K562 (cell line): Measurements from ENCODE around the gene ARID3A. TPM values are rescaled to one million over a fixed set of nuclear protein-coding genes. Genes with fewer than 3 reads are reported as not detected.

Experiments used
- ARID1B ChIP-seq: fragments of 450-650 bp; IDR thresholded peaks from 2 replicates; pipeline ENCODE4 v1.6.1; 2016; ENCODE audit warnings: antibody characterized with exemption, mild to moderate bottlenecking, inconsistent platforms
- ATF1 ChIP-seq, 2 experiments: fragments of 450-650 bp in 1 of 2; IDR thresholded peaks; 2 replicates each; pipeline ENCODE4 v1.6.1; 2016; ENCODE audit warnings: missing compliant biosample characterization in 1 of 2, missing genetic modification characterization in 1 of 2
- CTBP1 ChIP-seq: fragments of 450-650 bp; IDR thresholded peaks from 2 replicates; pipeline ENCODE4 v1.6.1; 2016; ENCODE audit warnings: borderline replicate concordance
- CXXC5 ChIP-seq: fragments of 250-450 bp; sonication (Bioruptor Pico); IDR thresholded peaks from 2 replicates; pipeline ENCODE4 v1.8.0; 2022; ENCODE audit warnings: inconsistent platforms, mild to moderate bottlenecking, moderate library complexity
- DNMT1 ChIP-seq: fragments of 450-650 bp; IDR thresholded peaks from 2 replicates; pipeline ENCODE4 v1.6.1; 2016; ENCODE audit warnings: antibody characterized with exemption, mild to moderate bottlenecking
- E2F6 ChIP-seq, 2 experiments: IDR thresholded peaks; 2 replicates each; pipeline ENCODE4 v1.6.1; 2011; ENCODE audit warnings: borderline replicate concordance in 1 of 2, control low read depth in 1 of 2, low read depth in 1 of 2, low read length in 1 of 2, mild to moderate bottlenecking in 1 of 2, mixed read lengths in 1 of 2, moderate library complexity in 1 of 2; ENCODE audit not compliant: insufficient read depth in 1 of 2, insufficient read length in 1 of 2, poor library complexity in 1 of 2, severe bottlenecking in 1 of 2; ENCODE audit errors: extremely low read depth in 1 of 2
- MAZ ChIP-seq, 2 experiments: fragments of 450-650 bp in 1 of 2; sonication (generic) in 1 of 2; formaldehyde crosslinking; IDR thresholded peaks in 1 of 2; conservative IDR thresholded peaks in 1 of 2; 2 replicates each; pipeline versions ENCODE4 v1.4.0 to v1.5.0; 2020; ENCODE audit warnings: mild to moderate bottlenecking in 1 of 2, missing genetic modification reagents in 1 of 2
- MTA3 ChIP-seq: fragments of 450-650 bp; formaldehyde crosslinking; IDR thresholded peaks from 2 replicates; pipeline ENCODE4 v1.6.1; 2017; ENCODE audit warnings: mild to moderate bottlenecking, borderline replicate concordance
- NBN ChIP-seq: fragments of 450-650 bp; IDR thresholded peaks from 2 replicates; pipeline ENCODE4 v1.6.1; 2016; ENCODE audit warnings: low read depth, mild to moderate bottlenecking
- NFIX ChIP-seq: fragments of 250-450 bp; sonication (Bioruptor Pico); IDR thresholded peaks from 2 replicates; pipeline ENCODE4 v1.4.0; 2020; ENCODE audit warnings: low read depth, mild to moderate bottlenecking, moderate library complexity
- POLR2G ChIP-seq: fragments of 200-400 bp; formaldehyde crosslinking; IDR thresholded peaks from 2 replicates; pipeline ENCODE4 v1.6.1; 2017; ENCODE audit warnings: low read depth, mild to moderate bottlenecking, antibody characterized with exemption, low read length, moderate library complexity
- SMARCA4 ChIP-seq: fragments of 450-650 bp; IDR thresholded peaks from 2 replicates; pipeline ENCODE4 v1.6.1; 2016
- TRIM25 ChIP-seq: fragments of 450-650 bp; IDR thresholded peaks from 2 replicates; pipeline ENCODE4 v1.7.0; 2016; ENCODE audit warnings: borderline replicate concordance
- TSC22D4 ChIP-seq: fragments of 450-650 bp; IDR thresholded peaks from 2 replicates; pipeline ENCODE4 v1.6.1; 2016; ENCODE audit warnings: missing genetic modification characterization, missing biosample characterization, control low read depth
- USF1 ChIP-seq: sonication (generic); formaldehyde crosslinking; IDR thresholded peaks from 2 replicates; pipeline ENCODE4 v1.9.0; 2022; ENCODE audit warnings: mild to moderate bottlenecking, missing genetic modification reagents
- ZBTB33 ChIP-seq: sonication (generic); formaldehyde crosslinking; IDR thresholded peaks from 2 replicates; pipeline ENCODE4 v1.8.1; 2023; ENCODE audit warnings: mild to moderate bottlenecking, missing genetic modification reagents
- polyA plus RNA-seq, 8 experiments: library from polyadenylated mRNA; depleted of rRNA in 4 of 8; stranded (reverse) in 5 of 8; unstranded in 3 of 8; fragments of >200 nt; fragmentation: Nextera tagmentation in 2 of 8; fragmentation: Illumina TruSeq in 1 of 8; extraction: Ambion mirVana in 2 of 8; extraction: Trizol in 1 of 8; gene quantifications; 2 replicates each; pipeline versions ENCODE4 v1.2.1 to v1.2.3, GENCODE V29; 2011 to 2014; ENCODE audit warnings: inconsistent platforms in 1 of 8, missing spikeins in 1 of 8
- total RNA-seq, 7 experiments: library from RNA; depleted of rRNA in 6 of 7; stranded (reverse); fragments of >200 nt in 6 of 7; fragmentation: Illumina TruSeq in 2 of 7; extraction: Trizol in 2 of 7; gene quantifications; 2 replicates each; pipeline versions ENCODE4 v1.2.1 to v1.2.3, GENCODE V29; 2011 to 2021; ENCODE audit warnings: low replicate concordance in 1 of 7
- TF ChIP-seq, protein P1 (sequence below): fragments of 250-450 bp; sonication (Bioruptor Pico); IDR thresholded peaks from 2 replicates; pipeline ENCODE4 v1.5.0; 2021; ENCODE audit warnings: mild to moderate bottlenecking, moderate library complexity

ARID3A gene
- total and polyA plus RNA-seq, 9 of the 15 experiments (the other 6 are each of a cell fraction or from before 2014, with no cell fraction given) = 1.4 to 118 (median 31.2) TPM

GRCh38 chr19:996051-996838 is 70.4 kb downstream of the ARID3A start (continued):
- TF ChIP-seq E2F6 (IDR thresholded peaks at IDR 0.05; ENCODE audit: borderline replicate concordance in 1 of 2, extremely low read depth in 1 of 2, insufficient read depth in 1 of 2, insufficient read length in 1 of 2, low read depth in 1 of 2, low read length in 1 of 2, poor library complexity in 1 of 2, severe bottlenecking in 1 of 2) (peak in 1 of 2 experiments; percentile 60), SMARCA4 (peak; percentile 37; the same call in 1 of the 2 replicates), ATF1 (CRISPR knock-in tag; IDR thresholded peaks at IDR 0.05) (peak; percentile 53; the same call in 1 of the 2 replicates), ATF1 (tag; IDR thresholded peaks at IDR 0.05) (peak; percentile 97), CTBP1 (peak; percentile 60; the same call in 1 of the 2 replicates), ARID1B (peak; percentile 49), CXXC5 (CRISPR knock-in tag) (peak; percentile 57), TRIM25 (no peak), USF1 (CRISPR knock-in tag) (no peak), MAZ (CRISPR knock-in tag; conservative IDR thresholded peaks at IDR 0.05 in 1 of 2, IDR thresholded peaks at IDR 0.05 in 1 of 2) (peak; percentile 18 to 53; a peak in 1 of 4 replicates), NBN (peak; percentile 84; the same call in 1 of the 2 replicates), ZBTB33 (CRISPR knock-in tag) (peak; percentile 24), NFIX (0 out of 2 replicates have a peak, but pooled peaks have one; percentile 23), DNMT1 (0 out of 2 replicates have a peak, but pooled peaks have one; percentile 11), TSC22D4 (tag) (no peak), MTA3 (peak; percentile 76; the same call in 1 of the 2 replicates), POLR2G (peak; percentile 83)
- TF ChIP-seq, protein P1, sequence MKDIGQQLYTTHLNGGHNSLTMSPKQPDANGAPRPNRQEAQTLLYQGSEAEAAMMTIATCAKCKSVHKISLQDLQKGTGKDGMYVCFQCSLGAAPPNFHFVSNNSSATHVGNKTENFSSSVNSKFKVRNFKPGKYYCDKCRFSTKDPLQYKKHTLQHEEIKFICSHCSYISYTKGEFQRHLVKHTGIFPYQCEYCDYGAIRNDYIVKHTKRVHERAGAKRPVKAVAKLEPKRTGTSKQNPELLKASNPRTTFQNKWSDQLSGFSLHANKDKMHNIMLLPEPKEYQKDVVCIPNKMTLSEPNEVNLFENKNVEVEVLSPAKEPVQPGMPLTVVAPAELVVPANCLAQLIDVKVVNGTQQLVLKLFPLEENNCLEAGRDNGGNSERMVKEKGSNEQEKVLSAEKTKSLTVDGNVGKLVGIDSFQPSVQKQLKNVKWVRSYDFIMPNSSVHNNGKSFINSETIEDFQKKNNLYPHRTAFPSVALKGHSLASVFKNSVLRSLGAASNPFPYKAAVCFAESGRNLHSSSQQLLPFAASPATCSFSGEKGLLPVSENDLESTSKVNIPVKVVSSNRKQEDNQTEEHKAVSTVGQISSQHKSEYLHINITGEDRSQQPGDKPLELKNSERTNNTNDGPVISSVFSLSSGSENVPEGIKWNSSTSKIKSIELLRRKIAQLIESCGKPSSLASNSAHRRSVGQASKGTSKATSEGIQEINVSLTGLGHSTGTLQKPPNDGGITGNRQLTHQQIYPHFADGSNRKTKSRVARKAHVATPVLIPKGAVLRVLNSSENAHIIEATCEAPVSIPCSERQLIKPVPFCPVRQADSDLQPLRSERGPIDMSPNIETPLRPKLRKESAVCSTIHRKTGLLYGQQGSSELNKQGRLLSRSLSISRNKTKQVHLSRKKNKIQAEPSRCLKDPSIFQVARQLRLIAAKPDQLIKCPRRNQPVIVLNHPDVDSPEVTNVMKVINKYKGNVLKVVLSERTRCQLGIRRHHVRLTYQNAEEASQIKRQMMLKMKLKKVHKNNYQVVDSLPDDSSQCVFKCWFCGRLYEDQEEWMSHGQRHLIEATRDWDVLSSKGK = no peak
